Measurements from ENCODE around the gene ATXN7L2. TPM values are rescaled to one million over a fixed set of nuclear protein-coding genes. Genes with fewer than 3 reads are reported as not detected.

Gene ATXN7L2
- polyA plus RNA-seq, 3 donors = 1.1 to 3.6 (median 1.7) TPM

DNA sequence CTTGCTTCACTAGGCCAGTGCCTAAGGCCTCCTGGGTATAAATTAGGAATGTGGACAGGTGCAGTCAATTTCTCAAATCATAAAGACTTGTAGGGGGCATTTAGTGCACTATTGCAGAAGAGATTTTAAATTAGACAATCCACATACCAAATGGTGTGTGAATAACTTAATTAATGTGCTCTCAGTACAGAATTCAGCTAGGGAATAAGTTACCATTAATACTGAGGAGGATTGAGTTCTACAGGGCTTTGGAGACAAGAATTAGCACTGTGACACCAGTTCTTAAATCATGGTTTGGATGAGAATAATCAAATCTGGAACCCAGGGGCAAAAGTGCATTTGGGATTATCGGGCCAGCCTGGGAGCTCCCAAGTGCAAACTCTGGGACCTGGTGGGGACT lies 15.6 kb upstream of the ATXN7L2 start:
- Histone ChIP-seq H3K4me2 (replicated peaks; ENCODE audit: extremely low read depth, low read length, poor library complexity, severe bottlenecking) (no peak overlapping the region), H3K9me3 (replicated peaks in 1 of 2; ENCODE audit: control insufficient read depth in 1 of 2, insufficient read depth in 1 of 2, low read length in 2 of 2) (peaks cover 0 to 14% of the 10 kb centered on the region in 2 donors), H3K27ac (ENCODE audit: low read depth in 1 of 2, low read length in 2 of 2) (no peak overlapping the region), H3K4me1 (ENCODE audit: control insufficient read depth in 1 of 2, insufficient read depth in 2 of 2, low read length in 2 of 2) (peaks cover 9 to 12% of the 10 kb centered on the region in 2 donors), H4K20me1 (ENCODE audit: insufficient read depth, low read length) (no peaks in the 10 kb centered on the region), H2AFZ (ENCODE audit: insufficient read depth, low read depth, low read length, poor library complexity, severe bottlenecking) (no peak overlapping the region), H3K27me3 (ENCODE audit: control insufficient read depth in 2 of 2, insufficient read depth in 2 of 2, low read length in 2 of 2) (peaks cover 70 to 92% of the 10 kb centered on the region in 2 donors), H3K36me3 (replicated peaks in 1 of 2; ENCODE audit: control insufficient read depth in 1 of 2, insufficient read depth in 2 of 2, low read length in 2 of 2) (no peaks in the 10 kb centered on the region), H3K9ac (ENCODE audit: insufficient read depth, low read length, poor library complexity, severe bottlenecking) (no peak overlapping the region), H3K79me2 (ENCODE audit: insufficient read depth, low read length) (no peaks in the 10 kb centered on the region), H3K4me3 (replicated peaks in 1 of 3; ENCODE audit: low read depth in 2 of 3, low read length in 3 of 3) (no peak overlapping the region)
- no peak for DNase-seq
- intact Hi-C loops (cut with micrococcal nuclease) = no loop called here
- H3K27ac Mint-ChIP-seq = no peak overlapping the region
- no CpG with 5 or more reads among the region's 1 CpG for WGBS (ENCODE audit: insufficient coverage)
- H3K4me3 Mint-ChIP-seq = peak overlapping the region in 1 of 2 donors; percentile 75
- peaks cover 10% of the 10 kb centered on the region for H3K4me1 Mint-ChIP-seq
- H3K9me3 Mint-ChIP-seq = peaks cover 0 to 26% (median 7%) of the 10 kb centered on the region in 7 donors
- H3K27me3 Mint-ChIP-seq (ENCODE audit: low read depth in 3 of 3) = peaks cover 90 to 94% (median 91%) of the 10 kb centered on the region in 3 donors
- H3K36me3 Mint-ChIP-seq = peaks cover 0 to 4% of the 10 kb centered on the region in 2 donors
- TF ChIP-seq, protein P1, sequence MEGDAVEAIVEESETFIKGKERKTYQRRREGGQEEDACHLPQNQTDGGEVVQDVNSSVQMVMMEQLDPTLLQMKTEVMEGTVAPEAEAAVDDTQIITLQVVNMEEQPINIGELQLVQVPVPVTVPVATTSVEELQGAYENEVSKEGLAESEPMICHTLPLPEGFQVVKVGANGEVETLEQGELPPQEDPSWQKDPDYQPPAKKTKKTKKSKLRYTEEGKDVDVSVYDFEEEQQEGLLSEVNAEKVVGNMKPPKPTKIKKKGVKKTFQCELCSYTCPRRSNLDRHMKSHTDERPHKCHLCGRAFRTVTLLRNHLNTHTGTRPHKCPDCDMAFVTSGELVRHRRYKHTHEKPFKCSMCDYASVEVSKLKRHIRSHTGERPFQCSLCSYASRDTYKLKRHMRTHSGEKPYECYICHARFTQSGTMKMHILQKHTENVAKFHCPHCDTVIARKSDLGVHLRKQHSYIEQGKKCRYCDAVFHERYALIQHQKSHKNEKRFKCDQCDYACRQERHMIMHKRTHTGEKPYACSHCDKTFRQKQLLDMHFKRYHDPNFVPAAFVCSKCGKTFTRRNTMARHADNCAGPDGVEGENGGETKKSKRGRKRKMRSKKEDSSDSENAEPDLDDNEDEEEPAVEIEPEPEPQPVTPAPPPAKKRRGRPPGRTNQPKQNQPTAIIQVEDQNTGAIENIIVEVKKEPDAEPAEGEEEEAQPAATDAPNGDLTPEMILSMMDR (IDR thresholded peaks at IDR 0.05) = no peak

DNA sequence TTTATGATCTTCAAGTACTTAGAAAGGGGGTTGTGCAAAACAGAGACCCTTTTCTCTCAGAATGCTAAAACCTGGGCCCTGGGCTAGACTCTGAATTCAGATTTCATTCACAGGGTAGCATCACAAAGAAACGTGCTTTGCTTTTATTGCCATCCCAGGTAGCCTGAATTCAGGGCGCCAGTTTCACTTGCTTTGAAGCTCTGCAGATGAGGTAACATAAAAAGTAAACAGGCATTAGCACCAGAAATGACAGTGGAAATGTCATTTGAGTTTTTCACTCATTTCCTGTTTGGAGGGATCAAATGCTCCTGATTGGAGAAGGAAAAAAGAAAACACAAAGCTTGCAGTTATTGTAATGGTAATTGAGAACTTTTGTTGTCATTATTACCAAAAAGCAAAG lies 14.8 kb upstream of the ATXN7L2 start:
- H2AFZ ChIP-seq (ENCODE audit: insufficient read depth, low read depth, low read length, poor library complexity, severe bottlenecking) = no peak overlapping the region
- H3K4me1 ChIP-seq (ENCODE audit: control insufficient read depth in 1 of 2, insufficient read depth in 2 of 2, low read length in 2 of 2) = peaks cover 9 to 12% of the 10 kb centered on the region in 2 donors
- intact Hi-C loops (cut with micrococcal nuclease) = no loop called here
- peaks cover 0 to 14% of the 10 kb centered on the region in 2 donors for H3K9me3 ChIP-seq (replicated peaks in 1 of 2; ENCODE audit: control insufficient read depth in 1 of 2, insufficient read depth in 1 of 2, low read length in 2 of 2)
- no peak overlapping the region for H3K4me2 ChIP-seq (replicated peaks; ENCODE audit: extremely low read depth, low read length, poor library complexity, severe bottlenecking)
- no peak overlapping the region for H3K27ac ChIP-seq (ENCODE audit: low read depth in 1 of 2, low read length in 2 of 2)
- no peak for DNase-seq
- no peak overlapping the region for H3K9ac ChIP-seq (ENCODE audit: insufficient read depth, low read length, poor library complexity, severe bottlenecking)
- no peaks in the 10 kb centered on the region for H4K20me1 ChIP-seq (ENCODE audit: insufficient read depth, low read length)
- Mint-ChIP-seq H3K27ac (no peak overlapping the region), H3K36me3 (peaks cover 0 to 4% of the 10 kb centered on the region in 2 donors), H3K9me3 (peaks cover 0 to 23% (median 7%) of the 10 kb centered on the region in 7 donors), H3K4me3 (peak overlapping the region in 1 of 2 donors; percentile 75), H3K27me3 (ENCODE audit: low read depth in 3 of 3) (peaks cover 82 to 94% (median 86%) of the 10 kb centered on the region in 3 donors), H3K4me1 (peaks cover 10% of the 10 kb centered on the region)
- H3K27me3 ChIP-seq (ENCODE audit: control insufficient read depth in 2 of 2, insufficient read depth in 2 of 2, low read length in 2 of 2) = peaks cover 67 to 86% of the 10 kb centered on the region in 2 donors
- TF ChIP-seq, protein P1 (IDR thresholded peaks at IDR 0.05) = no peak
- H3K36me3 ChIP-seq (replicated peaks in 1 of 2; ENCODE audit: control insufficient read depth in 1 of 2, insufficient read depth in 2 of 2, low read length in 2 of 2) = no peaks in the 10 kb centered on the region
- WGBS (ENCODE audit: insufficient coverage) = 0% methylated on average over 2 of the region's 2 CpGs
- no peaks in the 10 kb centered on the region for H3K79me2 ChIP-seq (ENCODE audit: insufficient read depth, low read length)
- no peak overlapping the region for H3K4me3 ChIP-seq (replicated peaks in 1 of 3; ENCODE audit: low read depth in 2 of 3, low read length in 3 of 3)

Measured in CD14-positive monocyte (primary cell).